EH (cell line): ENCODE data around the gene CCDC81.

Experiments
- DNase-seq: peaks from one replicate; pipeline ENCODE4 v3.0.0-alpha.2; 2015; ENCODE audit warnings: low read depth

Gene CCDC81

DNA sequence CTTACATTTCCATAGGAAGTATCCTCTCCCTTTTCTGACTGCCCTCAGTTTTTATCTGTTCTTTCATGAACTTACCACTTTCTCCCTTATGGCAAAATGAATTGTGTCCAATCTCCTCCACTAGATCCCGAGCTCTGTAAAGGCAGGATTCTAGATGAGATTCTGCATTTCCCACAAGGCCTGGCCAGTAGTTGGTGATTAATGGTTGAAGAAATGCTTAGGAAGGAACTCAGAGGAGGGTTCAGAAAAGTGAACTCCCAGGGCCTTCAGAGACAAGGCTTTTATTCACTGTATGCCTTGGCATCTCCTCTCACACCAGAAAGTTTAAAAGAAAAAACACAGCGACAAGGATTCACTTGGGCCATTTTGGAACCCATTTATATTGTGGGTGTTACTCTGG lies 66.2 kb downstream of the CCDC81 start:
- no peak for DNase-seq

DNA sequence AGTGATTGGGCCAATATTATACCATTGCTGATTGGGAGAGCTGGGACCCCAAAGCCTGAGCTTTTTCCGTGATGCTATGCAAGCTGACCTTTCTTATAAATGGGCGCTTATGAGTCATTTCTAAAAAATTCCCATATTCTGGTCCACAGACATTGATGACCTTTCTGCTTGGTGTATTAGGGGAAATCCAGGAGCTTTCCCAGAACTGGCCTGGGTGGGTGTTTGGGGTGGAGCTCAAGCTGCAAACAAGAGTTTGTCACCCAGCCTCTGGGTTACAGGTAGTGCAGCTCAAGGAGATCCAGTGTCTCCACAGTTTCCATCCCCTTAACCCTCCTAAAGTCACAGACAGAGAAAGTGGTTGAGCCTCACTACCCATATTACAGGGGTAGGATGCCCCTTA lies 67.7 kb downstream of the CCDC81 start:
- DNase-seq, result peak; percentile 49

DNA sequence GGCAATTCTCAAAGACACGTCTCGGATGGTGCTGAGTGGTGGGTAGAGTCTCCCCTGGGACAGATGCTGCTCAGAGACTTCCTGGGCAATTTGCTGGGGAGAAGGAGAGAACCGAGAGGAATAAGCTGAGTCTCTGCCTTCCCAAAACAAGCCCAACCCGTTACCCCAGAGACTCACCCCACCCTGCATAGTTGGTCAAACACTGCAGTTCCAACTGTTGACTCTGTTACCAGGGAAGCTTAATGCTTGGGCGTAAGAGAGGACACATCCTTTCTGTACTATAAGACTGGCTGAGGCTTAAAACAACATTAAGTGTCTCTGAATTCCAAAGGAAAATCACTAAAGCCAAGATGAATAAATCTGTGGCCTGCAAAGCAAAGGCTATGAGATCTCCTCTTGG lies 68.1 kb downstream of the CCDC81 start:
- DNase-seq, result peak; percentile 19

DNA sequence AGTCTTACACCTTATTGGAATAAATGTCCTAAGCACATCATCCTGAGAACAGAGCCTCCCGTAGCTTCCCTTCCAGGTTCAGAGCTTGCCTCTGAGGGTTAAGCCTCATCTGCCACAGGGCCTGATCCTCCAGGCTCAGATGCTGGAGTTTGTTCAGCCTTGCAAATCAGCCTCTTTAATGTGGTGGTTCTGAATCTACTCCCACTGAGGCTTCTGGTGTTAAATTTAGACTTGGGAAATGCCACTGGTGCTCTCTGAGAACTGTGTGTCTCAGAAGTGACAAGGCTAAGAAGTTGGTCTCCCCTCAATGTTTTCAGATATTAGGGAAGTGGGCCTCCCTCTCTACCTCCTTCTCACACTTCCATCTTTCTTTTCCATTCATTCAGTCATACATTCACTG lies 68.7 kb downstream of the CCDC81 start:
- DNase-seq, result no peak

DNA sequence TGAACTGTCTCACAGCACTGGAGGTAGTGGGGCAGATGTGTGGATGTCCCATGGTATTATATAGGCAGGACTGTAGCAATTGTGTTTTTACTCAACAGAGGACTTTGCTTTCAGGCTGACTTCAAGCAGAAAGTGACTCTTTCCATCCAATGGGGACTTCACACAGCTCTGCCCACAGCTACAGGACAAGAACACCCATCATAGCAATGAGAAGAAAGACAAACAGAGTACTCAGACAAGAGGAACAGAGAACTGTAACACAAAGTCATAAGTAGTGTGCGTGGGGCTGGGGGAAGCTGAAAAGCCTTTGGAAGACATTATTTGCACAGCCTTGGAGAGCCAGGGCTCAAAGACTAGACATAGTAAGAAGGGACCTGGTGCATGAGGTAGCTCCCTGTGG lies 70.3 kb downstream of the CCDC81 start:
- no peak for DNase-seq

DNA sequence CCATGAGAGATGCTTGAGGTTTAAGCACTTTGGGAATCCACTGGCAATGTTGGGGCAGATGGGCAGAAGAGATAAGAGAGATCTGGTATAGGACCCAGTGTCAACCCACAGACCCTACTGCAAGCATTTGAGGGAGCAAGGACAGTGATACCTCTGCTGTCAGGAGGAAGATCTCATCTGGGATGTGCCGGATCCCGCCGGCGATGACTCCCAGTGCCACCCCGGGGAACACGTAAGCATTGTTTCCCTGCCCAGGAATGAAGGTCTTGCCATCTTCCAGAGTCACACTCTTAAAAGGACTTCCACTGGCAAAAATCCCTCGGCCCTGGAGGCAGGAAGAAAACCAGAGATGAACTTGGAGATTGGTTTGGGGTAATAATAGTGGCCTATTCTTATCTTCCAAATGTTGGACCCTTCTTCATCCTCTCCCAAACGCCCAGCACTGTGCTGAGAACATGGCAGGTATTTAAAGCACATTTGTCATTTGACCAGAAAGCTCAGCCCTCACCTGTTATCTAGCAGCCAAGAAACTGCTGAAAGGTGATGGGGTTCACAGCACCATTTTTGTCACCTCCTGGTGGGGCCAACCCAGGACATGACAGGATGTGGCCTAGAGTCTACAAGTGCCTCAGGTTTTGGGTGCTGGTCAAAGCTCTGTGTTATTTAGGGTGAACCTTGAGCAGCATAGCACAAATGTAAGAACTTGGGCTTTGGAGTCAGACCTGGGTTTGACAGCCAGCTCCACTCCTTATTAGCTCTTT lies 71.7 kb downstream of the CCDC81 start:
- no peak for DNase-seq

DNA sequence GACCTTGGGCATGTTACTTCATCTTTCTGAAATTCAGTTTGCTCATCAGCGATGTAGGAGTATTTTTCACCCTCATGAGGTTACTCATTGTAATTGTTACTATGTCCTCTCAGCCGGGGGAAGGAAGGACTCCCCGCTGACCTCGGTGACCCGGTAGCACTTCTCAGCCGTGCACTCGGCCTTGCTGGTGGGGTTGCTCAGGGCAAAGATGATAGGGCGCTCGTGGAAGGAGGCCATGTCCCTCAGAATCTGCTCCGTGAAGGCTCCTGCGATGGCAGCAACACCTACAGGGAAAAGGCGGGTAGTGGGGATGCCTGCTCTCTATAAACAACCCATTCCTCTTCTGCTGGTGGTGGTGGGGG lies 72.2 kb downstream of the CCDC81 start:
- DNase-seq, result no peak

DNA sequence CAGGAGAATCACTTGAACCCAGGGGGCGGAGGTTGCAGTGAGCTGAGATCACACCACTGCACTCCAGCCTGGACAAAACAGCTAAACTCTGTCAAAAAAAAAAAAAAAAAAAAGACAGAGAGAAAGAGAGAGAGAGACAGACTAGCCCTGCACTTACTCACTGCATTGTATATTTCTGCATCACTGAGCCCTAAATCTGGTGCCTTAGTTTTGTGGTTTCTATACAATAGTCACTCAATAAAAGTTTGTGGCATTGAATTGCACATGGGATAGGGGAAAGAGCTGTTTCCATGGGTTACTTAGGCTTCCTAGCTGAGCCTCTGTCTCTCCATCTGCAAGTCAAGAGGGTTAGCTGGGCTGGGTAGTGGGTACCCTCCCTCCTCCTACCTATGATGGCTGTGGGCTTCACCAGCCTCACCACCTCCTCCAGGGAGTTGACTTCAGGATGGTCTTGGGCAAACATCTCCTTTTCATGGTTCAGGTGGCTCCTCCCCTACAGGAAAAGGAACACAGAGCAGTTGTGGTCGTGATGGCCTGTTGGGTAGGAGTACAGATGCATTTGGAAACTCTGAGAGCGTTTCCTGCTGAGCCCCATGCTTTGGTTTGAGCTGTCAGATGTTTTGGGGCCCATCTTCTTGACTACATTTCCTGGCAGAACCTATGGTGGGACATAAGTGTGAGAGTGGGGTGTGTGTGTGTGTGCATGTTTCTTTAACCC lies 73.2 kb downstream of the CCDC81 start:
- DNase-seq, result no peak

DNA sequence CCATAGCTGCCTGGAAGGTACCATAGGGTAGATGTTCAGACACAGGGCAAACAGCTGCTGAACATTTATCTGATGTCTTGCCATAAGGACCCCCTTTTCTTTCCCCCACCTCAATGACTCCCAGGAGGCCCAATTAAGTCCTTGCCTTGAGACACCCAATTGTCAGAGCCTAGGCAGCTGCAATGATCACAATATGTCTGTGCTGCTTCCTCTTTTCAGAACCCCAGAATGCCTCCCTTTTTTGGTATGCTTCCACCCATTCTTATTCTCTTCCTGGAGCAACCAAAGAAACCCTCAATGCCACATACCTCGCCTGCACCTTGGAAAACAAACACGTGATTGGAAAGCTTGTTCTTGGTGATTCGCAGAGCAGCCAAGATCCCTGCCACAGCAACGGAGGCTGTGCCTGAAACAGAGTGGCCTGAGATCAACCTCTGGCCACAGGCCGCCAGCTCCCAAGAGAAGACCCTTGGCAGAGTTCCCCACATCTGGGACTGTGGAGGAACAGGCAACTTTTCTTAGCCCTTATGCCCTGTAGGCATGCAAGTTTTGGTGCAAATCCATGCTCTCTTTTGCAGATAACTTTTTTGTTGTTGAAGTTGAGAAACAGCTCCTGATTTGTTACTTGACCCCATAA lies 75.4 kb downstream of the CCDC81 start:
- no peak for DNase-seq

DNA sequence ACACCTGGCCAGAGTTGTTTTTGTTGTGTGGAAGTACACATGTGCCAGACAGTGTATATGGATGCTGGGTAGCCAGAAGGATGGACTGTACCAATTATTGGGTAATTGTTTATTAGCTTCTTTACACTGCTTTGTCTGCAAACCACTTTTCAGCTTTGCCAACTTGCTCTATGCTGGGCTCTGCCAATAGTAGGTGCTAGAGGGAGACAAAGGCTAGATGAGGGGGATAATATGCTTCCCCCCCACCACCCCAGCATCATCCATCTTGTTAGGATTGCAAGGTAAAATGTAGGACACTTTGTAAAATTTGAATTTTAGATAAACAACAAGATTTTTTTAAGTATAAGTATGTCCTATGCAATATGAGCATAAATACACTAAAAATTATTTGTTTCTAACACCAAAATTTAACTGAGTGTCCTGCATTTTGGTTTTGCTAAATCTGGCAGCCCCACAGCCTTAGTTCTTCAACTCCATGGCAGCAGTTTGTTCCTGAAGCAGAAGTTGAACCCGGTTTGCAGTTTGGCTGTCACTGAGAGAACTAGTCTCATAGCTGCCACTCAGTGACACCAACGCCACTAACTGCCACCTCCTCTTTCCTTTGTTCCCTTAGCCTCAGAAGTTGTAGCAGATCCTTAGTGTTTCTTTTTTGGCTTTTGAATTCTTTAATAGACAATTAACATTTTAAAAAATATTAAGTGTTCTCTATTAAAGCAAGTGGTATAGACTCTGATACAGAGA lies 78.8 kb downstream of the CCDC81 start:
- DNase-seq, result no peak

DNA sequence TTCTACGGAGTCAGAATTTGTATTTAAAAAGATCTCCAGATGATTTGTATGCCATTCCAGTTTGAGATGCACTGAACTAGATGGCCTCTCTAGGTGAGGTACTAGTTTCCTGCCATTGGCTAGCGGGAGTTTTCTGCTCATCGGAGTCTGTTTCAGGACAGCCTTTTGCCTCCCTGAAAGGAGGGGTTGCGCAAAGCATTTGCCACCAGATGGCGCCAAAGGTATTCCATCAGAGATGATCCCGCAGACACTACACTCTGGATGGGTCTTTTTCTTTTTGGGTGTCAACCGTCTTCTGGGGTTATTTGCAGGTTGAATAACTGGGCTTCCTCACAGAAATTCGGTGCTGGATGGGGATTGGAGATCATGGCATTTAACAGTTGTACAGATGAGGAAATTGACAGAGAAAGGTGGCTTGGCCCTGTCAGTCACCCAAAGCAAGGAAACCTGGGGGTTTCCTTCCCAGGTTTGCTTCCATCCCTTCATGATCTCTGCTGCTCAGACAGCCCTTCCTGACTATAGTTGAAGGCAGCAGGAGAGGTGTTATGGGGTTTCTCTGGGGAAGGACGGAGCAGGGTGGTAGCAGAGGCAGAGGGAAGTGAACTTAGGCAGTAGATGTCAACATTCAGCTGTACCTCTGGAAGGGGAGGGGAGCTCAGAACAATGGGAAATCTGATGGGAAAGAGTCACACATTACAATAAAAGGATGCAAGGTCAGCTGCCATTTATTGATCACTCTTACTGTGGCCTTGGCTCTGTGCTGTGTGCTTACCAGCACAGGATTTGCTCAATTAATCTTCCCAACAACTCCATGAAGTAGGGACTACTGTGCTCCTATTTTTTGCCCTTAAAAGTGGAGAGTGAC lies 81.6 kb downstream of the CCDC81 start:
- DNase-seq, result peak; percentile 83

DNA sequence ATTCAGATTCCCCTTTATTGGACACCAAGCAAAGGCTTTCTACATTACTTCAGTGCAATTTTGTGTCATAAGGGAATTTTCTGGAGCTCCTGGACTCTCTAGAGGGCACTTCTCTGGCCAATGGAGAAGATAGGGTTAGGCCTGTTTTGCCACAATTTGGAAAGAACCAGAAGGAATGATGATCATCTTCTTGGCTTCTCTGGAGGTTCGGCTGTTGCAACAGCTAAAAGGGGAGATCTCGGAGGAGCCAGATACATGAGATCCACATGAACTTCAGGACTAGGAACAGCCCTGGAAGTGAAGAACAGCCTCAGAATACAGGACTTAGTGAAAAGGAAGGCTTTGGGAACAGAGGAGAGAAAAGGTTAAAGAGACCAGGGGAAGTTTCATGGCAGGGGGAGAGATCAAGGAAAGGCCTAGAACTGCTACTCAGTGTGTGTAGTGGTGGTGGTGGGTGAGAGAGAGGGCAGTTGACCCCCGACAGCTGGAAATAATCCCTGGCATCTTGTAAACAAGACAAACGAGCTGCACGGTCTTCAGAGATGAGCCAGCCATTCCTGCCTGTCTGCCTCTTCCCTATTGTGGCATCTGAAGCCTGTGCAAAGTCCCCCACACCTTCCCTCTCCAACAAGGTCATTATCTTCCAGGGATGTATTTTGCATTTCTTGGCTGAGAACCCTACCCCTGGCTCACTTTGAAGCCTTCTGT lies 83.8 kb downstream of the CCDC81 start:
- no peak for DNase-seq

DNA sequence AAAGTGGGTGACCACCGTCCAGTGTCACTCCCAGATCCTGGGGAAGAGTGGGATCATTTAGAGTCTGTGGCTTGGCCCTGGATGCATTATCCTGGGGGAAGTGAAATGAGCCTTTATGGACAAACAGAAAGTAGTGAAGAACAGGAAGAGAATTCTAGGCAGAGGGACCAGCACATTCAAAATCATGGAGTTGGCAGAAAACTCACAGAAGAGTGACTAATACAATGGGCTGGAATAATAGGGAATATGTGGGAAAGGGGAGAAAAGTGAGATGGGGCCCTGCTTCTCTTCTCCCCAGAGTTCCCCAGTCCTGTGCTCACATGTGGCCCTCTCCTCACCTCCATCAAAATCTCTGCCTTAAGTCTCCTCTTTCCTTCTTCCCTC lies 84.3 kb downstream of the CCDC81 start:
- peak; percentile 71 for DNase-seq

DNA sequence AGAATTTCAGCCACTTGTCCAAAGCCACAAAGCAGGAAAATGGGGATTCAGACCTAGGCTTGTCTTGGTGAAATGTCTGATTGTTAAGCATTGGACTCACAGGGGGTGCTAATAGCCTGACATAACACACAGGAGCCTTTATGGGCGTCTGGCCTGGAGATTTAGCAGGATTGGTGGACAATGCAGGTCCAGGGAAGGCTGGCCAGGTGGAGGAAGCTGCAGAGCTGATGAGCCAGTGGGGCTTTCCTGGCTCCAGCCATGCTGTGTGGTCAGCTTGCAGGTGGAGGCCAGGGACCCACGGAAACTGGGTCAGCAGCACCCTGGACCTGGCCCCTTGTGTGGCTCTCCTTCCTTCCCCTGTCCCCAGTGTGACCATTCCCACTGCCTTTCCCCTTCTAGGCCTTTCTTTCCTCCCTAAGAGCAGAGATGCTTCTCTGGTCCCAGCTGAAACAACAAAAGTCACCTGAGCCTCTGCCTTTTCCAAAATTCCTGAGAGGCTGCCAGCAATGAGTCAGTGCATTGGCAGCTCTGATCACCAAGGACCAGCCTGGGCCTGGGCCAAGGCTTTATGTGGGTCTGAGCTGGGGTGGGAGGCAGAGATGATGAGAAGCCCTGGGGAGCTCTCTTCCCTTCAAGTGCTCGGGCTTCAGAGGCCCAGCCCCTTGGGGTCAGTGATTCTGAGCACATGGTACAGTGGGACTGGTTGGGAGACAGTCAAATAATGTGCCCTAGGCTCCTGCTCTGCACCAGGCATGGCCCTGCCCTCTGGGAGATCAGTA lies 85.2 kb downstream of the CCDC81 start:
- peak; percentile 93 for DNase-seq

DNA sequence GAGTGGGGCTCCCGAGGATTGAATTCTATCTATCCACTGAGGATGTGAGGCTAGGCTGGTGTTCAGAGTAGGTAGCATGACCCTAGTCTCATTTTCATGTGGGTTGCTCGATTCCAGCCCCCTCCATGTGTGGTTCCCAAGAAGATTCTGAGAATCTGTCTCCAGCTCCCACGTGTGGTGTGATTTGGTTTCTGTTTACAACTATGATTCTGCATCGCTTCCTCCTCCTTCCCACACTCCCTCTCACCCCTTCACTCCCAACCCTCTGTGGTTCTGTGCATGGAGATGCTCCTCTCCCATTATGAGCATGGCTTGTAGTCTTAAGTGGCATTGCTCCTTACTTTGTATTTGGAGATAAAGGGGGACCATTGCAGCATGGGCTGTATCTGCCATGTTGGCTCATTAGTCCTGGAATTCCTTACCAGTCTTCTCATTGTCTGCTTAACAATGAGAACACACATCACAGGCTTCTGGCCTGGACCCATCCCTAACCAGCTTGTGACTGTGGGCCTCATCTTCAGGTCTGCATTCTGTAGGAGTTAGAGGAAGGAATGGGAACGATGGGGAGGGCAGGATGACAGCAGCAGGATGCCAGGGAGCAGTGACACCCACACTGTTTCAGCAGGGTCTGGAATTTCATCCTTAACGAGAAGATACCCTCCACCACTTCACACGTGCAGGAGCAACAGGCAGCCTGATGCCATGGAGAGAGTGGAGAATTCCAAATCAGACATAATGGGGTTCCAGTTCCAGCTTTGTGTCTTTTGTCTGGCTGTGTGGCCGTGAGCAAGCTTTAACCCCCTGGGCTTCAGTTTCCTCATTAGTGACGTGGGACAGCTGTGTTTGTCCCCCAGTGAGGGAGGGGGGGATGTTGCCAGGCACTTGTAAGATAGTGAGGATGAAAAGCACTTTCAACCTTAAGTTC lies 86.0 kb downstream of the CCDC81 start:
- peak; percentile 42 for DNase-seq

DNA sequence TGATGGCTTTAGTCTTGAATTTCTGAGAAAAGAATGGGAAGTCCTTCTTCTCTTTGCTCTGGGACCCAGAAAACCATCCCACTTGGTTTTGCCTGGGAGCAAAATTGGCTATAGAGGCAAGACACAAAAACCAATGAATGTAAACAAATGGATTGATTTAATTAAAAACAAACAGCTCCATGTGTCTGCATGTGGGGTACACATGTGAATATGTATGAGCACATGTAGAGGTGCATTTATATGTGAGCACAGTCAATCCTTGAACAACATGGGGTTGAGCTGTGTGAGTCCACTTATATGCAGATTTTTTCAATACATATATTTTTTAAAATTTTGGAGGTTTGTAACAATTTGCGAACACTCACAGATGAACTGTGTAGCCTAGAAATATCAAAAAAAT lies 87.2 kb downstream of the CCDC81 start:
- DNase-seq, result no peak

DNA sequence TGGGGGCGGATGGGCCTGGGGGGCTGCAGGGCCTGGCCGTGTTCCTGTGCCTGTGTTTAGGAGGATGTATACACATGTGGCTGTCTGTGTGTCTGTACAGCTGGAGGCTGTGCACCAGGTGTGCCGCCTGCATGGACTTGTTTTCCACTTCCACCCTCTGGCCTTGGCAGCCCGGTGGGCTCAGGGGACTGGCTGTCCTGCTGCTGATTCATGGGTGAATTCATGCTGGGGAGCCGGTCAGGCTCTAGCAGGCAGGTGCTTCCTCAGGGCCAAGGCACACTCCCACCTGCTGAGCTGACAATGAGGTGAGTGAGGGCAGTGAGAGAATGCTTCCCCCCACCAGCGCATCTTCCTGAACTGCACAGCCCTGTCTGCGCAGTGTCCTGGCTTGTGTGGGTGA lies 88.4 kb downstream of the CCDC81 start:
- no peak for DNase-seq

DNA sequence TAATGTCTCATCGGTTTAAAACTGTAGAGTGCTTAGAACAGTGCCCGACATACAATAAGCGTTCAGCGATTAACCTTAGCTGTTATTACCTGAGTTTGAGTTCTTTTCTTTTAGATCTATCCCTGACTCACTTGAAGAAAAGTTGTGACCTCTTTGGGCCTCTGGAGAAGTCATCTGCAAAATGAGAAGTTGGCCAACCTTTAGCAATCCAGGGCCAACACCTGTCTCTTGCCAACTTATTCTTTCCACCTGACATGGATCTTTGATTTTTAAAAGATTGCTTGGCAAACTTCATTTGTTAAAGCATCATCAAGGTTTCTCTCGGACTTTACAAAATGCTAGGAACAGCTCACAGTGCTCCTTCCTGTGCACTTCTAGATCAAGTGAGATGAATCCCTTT lies 89.3 kb downstream of the CCDC81 start:
- DNase-seq, result no peak
